Measurements from ENCODE around the gene MT1E.

DNA sequence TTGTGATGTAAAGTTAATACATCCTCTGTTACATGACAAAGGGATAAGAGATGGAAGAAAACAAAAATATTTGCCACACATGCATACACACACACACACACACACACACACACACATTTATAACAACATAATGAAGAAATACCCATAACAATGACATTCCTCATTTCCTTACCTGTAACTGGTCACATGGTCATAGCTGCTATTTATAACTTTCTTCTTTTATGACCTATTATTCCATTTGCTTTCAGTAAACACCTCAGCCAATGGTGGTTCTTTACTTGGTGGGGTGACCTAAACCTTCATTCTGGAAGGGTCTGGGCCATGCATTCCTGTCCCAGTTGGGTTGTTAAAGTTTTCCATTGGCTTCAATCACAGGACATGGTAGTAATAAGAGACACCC is 11.9 kb upstream of the MT1E start:
- TF ChIP-seq CTCF (conservative IDR thresholded peaks at IDR 0.05) (no peak), ZFX (IDR thresholded peaks at IDR 0.05) (no peak)

Measured in C4-2B (cell line).